NCI-H2227 treated with DMSO at 0.1 percent for 48 hours (cell line): ENCODE results near the gene POLR3H.
A peak's percentile ranks its signal among the peaks of the same experiment; 100 is the strongest.
"Not testable (repeated sequence)": the region's sequence is repeated elsewhere in the genome, so short reads cannot be mapped to it uniquely, and the experiment has no call there.

Experiments
- DNase-seq: peaks from one replicate; lab custom pipeline; 2025; lab: John Stamatoyannopoulos, UW

POLR3H gene

DNA sequence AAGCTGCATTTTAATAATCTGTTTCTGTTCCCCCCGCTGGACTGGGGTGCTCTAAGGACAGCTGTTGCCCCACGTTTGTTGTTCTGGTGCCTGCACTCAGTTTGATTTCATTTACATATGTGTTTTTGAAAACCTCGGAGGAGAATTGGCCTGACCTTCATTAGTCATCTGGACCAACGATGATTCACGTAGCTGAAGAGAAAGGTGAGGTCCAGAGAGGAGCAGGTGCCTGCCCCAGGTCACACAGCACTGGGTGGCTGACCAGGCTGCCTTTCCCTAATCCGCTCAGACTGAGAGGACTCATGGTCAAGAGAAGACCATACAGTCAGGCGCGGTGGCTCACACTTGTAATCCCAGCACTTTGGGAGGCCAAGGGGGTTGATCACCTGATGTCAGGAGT is 20.3 kb upstream of the POLR3H start:
- no peak for DNase-seq

DNA sequence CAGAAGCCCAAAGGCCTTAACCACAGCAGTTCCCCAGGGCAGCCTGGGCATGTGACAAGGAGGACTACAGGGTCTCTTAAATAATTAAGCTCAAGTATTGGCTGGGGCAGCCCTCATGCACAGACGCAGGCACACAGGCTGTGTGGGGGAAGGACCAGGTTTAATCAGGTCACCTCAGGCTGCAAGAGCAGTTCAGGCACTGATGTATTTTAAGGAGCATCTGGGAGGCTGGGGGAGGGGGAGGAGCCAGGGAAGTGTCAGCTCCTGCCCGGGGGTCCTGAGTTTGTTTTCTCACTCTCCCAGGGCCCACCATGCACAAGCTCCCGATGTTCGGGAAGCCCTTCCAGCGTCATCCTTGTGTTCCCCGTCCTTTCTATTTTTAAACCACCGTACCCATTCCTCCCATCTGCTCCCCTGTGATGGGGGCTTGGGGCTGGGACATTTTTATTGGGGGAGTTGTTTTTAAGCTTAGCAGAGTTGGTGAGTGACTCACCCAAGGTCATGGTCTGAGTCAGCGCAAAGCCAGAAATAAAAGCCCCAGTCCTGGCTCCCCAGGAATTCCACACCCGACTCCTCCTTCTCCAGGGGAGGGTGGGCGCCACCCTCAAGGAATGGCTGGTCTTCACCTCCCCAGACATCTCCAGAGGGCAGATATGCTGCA is 18.9 kb upstream of the POLR3H start:
- DNase-seq, result no peak

DNA sequence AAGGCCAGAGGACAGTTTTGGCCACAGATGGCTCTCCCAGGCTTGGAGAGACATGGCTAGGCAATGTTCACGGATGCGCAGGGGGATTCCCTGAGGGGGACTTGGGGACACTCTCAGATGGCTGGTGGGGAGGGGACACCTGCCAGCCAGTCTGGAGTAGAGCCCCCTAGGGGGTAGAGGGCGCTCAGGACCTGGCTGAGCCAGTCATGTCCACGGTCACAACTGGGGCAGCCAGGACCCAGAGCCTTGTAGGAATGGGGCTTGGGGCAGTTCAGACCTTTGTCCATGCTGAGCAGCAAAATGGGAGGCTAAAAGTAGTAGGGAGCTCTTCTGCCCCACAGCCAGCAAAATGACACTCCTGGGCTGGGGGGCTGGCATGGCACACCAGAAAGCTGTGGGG is 18.2 kb upstream of the POLR3H start:
- no peak for DNase-seq

DNA sequence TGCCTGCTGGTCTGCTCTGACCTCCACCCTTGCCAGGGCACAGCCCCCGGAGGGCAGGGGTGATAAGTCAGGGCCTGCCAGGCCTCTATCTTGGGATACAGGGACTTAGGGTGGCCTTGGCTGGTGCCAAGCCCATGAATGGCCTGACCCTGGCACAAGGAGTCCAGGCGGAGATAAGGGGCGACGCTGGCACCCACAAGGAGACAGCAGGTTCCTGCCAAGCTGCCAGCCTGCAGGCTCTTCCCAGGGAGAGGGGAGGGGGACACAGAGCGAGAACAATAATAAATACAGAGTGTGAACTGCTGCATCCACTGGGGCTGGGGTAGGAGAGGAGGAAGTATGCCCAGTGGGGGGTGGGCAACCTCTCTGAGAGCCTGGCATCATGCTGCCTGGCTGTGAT is 17.5 kb upstream of the POLR3H start:
- DNase-seq, result no peak

DNA sequence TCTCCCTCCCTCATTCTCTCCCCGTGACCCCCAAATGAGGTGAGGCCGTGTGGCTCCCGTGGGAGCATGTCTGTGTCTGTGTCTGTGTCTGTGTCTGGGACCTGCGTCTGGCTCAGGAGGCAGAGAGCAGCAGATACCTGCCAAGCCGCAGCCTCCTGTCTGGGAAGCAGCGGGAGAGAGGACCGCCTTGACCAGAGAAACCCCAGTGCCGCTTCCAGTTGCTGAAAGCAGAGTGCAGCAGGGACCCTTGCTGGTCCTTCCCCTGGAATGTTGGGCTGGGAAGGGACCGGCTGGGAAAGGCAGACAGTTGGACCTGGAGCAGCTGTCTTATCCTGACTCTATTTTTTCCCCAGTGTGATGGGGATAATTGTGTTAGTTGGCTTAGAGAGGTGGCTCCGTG is 17.1 kb upstream of the POLR3H start:
- no peak for DNase-seq

DNA sequence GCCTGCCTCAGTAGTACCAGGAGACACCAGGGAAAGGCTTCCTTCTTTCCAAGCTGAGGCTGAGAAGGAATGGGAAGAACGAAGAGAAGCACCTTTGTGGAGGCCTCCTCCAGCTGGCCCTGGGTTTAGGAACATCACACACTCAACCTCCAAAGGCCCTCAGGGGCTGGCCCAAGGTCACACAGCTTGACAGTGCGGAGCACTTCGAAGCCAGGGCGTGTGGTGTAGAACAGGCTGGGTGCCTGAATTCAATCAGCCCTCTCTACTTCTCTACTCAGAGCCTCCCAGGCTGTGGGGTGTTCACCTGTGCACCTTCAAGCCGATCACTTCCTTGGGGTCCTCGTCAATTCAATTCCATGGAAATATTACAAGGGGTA is 15.8 kb upstream of the POLR3H start:
- DNase-seq, result no peak

DNA sequence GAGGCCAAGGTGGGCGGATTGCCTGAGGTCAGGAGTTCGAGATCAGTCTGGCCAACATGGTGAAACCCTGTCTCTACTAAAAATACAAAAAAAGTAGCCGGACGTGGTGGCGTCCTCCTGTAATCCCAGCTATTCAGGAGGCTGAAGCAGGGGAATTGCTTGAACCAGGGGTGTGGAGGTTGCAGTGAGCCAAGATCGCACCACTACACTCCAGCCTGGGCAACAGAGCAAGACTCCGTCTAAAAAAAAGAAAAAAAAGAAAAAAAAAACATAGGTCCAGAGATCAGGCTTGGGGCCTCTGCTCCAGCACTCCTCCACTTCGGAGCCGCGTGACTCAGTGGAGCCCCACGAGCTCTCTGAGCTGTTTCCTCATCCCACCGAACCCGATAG is 14.0 kb upstream of the POLR3H start:
- not testable (repeated sequence) for DNase-seq

DNA sequence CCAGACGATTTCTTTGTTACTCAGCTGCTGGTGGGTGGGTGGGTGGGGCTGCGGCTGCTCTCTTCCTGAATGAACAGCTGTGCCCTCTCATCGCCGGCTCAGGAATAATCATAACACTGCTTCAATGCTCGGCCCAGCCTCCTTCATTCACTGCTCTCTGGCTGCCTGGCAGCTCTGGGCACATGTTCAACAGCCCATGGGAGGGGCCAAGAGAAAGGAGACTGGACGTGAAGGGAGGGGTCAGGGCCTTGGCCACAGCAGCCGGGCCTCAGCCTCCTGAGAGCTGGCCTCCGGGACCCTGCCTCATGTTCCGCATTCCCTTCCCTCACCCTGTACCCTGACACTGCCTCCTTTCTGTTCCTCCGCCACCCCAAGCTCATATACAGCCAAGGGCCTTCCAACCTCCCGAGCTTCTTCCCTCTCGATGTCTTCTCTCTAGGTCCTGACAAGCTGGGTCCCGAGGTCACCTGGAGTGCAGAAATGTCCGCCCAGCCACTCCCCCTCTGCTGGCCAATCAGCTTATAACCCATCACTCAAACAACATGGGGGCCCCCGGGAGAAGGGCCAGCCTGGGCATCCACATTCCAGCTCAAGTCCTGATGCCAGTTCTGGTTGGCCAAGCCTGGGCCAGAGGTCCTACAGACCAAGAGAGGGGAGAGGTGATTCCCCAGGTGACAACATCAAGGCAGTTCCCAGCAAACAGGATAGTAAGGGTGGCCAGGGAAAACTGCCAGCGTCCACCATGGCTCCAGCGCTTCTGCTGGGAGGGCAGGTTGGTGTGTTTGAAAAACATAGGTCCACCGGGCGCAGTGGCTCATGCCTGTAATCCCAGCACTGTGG is 13.4 kb upstream of the POLR3H start:
- DNase-seq, result peak; percentile 84

DNA sequence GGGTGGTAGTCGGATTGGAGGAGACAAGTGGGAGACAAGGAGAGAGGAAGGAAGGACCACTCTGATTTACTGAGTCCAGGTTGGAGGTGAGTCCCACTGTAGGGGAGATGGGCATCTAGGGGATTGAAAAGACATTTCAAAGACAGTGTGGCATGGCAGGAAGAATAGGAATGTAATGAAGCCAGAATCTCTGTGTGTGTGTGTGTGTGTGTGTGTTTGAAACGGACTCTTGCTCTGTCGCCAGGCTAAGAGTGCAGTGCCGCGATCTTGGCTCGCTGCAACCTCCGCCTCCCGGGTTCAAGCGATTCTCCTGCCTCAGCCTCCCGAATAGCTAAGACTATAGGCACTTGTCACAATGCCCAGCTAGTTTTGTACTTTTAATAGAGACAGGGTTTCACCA is 12.3 kb upstream of the POLR3H start:
- no peak for DNase-seq

DNA sequence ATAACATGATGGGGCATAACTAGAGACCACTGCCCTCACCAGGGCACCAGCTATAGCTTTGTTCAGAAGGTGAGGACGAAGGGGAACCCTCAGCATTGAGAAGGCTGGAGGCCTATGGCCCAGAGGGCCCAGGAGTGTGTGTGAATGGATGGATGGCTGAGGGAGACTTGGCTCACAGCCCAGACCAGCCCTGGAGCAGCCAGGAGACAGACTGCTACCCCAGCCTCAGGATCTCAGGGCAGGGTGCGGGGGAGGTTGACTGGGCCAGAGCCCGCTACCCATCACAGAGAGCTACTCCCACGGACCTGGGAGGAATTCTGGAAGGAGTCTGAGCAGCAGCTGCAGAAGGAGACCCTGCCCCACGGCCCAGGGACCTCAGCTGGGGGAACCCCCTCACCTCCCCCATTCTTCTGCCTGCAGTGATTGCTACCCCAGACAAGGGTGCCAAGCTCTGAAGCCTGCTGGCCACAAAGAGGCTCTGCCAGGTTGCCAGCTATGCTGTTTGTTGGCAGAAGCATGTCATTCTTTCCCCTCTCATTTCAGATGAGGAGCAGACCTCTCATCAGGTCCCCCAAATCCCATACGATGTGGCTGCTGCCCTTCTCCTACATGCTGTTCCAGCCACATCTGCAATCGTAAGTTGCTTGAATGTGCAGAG is 11.2 kb upstream of the POLR3H start:
- DNase-seq, result no peak

DNA sequence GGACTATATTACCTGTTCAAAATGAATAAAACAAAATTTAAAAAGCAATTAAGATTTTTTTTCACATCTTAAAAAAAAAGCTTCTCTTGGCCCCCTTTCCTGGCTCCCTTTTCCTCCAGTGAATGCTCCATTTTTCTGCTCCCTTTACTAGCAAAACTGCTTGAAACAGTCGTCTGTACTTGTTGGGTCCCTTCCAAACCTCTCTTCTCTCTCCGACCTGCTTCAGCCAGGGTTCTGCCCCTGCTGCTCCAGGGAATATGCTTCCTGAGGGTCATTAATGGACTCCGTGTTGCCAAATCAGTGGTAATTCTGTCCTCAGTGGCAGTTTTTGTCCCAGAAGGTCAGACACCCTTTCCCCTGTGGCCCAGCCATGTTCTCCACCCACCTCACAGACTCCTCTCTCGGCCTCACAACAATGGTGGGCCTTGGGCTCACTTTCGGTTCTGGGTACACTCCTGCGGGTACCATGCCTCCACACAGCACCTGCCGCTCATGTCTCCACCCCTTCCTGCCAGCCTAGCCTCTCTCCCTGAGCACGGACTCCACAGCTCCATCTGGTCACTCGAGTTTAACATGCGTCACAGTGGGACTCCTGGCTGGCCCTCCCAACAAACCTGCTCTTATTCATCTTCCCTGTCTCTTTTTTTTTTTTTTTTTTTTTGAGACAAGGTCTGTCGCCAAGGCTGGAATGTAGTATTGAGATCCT is 7.8 kb upstream of the POLR3H start:
- no peak for DNase-seq

DNA sequence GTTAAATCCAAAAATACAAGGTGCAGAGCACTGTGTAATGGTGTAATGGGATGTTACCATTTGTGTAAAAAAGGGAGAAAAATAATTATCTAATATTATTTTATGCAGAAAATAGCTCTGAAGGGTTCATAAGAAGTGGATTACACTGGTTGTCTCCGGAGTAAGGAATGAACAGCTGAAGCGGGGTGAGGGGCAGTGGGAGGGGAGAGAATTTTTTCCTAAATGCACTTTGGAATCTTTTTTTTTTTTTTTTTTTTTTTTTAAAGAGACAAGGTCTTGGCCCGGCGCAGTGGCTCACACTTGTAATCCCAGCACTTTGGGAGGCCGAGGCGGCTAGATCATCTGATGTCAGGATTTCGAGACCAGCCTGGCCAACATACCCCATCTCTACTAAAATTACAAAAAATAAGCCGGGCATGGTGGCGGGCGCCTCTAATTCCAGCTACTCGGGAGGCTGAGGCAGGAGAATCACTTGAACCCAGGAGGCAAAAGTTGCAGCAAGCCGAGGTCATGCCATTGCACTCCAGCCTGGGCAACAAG is 6.8 kb upstream of the POLR3H start:
- DNase-seq, result no peak

DNA sequence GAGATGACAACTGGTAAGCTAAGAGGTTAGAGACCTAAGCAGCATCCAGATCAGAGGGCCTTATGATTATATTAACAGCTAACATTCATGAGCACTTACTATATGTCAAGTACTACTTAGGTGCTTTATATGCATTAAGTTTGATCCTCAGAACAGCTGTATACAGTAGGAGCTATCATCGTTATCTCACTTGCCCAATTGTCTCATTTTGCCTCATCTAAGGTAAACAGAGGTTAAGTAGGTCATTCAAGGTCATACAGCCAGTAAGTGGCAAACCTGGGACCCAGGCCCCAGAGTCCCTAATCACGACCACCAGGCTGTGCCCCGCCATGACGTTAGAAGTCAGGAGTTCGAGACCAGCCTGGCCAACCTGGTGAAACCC is 4.6 kb upstream of the POLR3H start:
- no peak for DNase-seq

DNA sequence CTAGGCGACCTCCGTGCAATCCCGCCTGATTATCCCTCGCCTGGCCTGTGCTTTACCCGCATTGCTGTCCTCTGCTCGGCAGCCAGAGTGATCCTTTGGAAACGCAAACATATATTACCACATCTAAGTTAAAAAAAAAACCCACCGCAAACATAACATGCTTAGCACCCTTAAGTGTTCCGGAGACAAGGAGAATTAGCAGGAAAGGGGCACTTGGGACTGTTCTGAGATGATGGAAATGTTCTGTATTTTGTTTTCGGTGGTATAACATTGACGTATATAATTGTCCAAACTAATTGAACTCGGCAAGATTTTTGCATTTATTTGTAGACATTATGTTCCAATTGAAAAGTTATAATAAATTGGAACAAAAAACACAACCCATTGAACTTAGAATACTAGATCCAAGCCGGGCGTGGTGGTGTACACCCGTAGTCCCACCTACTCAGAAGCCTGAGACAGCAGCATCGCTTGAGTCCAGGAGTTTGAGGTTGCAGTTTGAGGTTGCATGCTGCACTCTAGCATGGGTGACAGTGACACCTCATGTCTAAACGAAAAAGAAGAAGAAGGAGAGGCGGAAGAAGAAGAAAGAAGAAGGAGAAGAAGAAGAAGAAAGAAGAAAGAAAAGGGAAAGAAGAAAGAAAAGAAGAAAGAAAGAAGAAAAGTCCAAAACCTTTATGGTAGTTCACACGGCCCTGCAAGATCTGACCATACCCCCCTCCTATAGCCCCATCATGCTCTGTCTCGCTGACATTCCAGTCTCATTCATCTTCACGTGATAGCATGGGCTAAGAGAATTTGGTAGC is 604 bp upstream of the POLR3H start:
- no peak for DNase-seq

DNA sequence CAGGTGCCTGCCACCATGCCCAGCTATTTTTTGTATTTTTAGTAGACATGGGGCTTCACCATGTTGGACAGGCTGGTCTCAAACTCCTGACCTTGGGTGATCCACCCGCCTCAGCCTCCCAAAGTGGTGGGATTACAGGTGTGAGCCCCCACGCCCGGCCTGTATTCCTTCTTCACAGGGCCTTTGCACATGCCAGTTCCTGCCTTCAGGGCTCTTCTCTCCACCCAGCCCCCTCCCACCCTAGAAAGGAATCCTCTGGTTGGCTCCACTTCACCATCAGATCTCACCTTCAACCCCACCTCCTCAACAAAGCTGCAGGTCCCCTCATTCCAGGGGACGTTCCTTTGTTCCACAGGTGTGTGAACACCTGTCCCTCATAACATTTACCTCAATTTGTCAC is 2.0 kb downstream of the POLR3H start:
- DNase-seq, result no peak

DNA sequence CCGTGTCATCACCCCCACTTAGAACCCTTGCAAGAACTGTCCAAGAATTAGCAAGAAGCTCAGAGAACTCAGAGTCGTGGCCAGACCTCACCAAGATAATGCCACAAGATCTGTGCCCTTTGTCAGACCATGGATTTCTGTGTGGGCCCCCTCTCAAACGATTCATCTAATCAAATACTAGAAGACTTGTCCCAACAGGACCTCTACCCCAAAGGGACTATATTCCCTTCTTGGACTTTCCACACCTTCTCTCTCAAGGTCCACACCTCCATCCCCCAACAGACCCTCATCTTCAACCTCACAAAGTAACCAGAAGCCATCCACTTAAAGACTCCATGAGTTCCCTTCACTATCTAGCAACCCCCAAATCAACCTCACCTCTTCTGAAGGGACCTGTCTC is 2.8 kb downstream of the POLR3H start:
- no peak for DNase-seq

DNA sequence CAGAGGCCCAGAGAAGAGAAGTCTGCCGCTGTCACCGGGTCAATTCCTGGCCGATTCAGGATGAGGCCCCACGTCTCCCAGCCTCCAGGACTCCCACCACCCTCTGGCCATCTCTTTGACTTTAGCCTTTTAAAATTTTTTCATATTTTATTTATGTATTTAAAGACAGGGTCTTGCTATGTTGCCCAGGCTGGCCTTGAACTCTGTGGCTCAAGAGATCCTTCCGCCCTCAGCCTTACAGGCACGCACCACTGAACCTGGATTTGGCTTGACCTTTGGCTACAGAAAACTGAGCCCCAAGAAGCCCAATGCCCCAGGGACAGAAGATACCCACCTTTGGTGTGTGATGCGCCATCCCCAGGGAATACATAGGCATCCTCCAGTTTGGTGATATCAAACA is 3.9 kb downstream of the POLR3H start:
- DNase-seq, result no peak

DNA sequence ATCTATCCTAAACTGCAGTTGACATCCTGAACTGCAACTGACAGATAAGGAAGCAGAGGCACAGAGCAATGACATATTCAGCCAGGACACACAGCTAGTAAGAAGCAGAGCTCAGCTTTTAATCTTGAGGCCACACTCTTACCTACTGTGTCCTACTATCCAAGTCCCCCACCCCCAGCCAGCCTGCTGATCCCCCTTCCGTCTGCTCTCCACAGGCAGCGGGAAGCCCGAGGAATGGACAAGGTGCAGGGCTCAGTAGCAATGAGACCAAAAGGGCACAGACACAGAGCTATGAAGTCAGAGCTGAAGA is 4.3 kb downstream of the POLR3H start:
- no peak for DNase-seq

DNA sequence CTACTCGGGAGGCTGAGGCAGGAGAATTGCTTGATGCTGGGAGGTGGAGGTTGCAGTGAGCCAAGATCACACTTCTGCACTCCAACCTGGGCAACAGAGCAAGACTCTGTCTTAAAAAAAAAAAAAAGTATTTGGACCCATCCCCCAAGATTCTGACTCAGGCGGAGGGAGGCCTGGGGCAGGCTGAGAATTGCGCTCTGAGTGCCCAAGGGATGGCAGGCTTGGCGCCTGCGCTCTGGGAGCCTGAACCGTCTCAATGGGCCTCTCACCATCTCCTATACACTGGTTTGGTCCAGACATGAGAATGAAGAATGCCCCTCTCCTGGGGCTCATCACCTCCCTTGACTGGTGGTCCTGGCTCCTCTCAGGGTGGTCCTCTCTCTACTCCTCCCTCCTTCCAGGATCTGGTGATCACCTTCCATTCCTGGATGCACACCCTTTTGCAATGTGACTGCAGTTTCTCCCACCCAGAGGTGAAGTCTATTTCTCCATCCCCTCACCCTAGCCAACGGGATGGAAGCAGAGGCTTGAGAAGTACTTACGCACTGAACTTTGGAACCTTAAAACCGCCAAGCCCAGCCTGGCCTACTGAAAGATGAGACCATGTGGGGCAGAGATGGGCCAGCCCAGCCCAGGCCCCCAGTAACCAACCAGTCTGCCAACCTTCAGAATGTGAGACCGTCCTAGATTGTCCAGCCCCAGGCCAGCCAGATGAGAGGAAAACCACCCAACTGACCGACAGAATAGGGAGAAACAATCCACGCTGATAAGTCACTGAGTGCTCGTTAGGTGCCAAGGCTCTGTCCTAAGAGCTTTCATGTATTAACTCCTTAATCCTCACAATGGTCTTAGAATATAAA is 4.9 kb downstream of the POLR3H start:
- DNase-seq, result no peak

DNA sequence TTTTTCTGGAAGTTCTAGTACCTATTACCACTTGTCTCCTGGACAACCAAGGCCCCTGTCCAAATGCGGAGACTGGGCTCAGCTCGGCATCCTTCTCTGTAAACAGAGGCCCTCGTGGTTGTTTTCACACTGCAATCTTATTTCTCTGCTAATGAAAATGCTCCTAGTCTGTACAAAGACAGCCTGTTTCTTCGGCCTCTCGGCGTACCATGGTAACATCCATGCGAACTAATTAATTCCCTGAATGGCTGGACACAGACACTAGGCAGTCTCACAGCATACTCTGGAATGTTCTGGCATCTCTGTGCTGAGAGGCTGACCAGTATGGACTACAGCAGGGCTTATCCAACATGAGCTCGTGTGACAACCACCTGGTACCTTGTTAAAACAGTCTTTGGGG is 5.7 kb downstream of the POLR3H start:
- DNase-seq, result no peak

DNA sequence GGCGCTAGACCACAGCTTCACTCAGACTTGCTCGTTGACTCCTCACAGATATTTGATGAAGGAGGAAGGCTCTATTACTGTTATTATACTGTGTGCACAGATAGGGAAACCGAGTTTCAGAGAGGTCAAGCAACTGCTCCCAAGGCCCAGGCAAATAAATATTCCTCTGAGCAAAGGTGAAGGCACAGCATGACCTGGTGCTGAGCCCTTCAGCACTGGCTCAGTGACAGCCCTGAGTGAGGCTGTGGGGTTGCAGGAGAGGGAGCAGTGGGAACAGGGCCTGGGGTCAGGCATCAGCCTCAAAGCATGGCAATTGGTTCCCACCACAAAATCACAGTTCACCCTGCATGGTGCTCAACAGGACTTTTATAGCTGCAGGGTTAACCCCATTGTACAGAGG is 7.1 kb downstream of the POLR3H start:
- DNase-seq, result no peak
